GM19043 (cell line): ENCODE results near the gene TRAPPC10.
"Not testable (repeated sequence)": the region's sequence is repeated elsewhere in the genome, so short reads cannot be mapped to it uniquely, and the experiment has no call there.

Experiments used
- ATAC-seq: cut with Tn5 transposase; IDR thresholded peaks from one replicate; pipeline ENCODE4 v1.9.1; 2021; ENCODE audit warnings: low read depth; ENCODE audit not compliant: unreplicated experiment

The TRAPPC10 gene

GRCh38 chr21:44134732-44135131 lies 122.6 kb downstream of the TRAPPC10 start:
- not testable (repeated sequence) for ATAC-seq

GRCh38 chr21:44138039-44138438 lies 125.9 kb downstream of the TRAPPC10 start:
- not testable (repeated sequence) for ATAC-seq

DNA sequence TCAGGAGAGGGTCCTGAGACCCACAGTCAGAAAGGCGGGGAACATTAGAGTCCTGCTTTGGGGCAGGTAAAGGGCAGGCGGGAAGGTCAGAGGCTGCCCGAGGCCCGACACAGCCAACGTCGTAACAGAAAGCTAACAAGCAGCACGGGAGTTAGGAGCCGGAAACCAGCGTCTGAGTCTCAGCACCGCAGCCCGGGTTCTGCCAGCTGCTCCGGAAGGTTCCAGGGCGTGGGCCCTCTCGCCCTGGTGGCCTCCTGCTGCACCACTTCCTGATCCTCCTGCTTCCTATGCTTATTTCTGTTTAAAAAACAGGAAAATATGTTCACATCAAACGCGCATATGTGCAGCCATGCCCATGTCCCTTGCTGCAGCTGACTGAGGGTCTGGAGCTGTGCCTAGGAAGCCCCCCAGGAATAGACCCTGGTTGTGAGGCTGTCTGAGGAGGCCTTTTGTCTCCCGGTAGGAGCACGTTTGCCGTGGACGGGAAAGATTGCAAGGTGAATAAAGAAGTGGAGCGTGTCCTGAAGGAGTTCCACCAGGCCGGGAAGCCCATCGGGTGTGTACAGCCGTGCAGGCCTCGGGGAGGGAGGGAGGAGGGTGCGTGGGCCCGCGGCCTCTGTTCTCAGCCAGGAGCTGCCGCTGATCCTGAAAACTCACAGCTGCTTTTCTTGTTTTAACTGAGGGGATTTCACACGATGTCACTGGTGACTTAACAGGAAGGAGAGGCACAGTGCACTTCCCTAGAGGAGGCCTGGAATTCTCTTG lies 127.9 kb downstream of the TRAPPC10 start:
- not testable (repeated sequence) for ATAC-seq

- ATAC-seq, result not testable (repeated sequence)
These were observed 128.4 kb downstream of the TRAPPC10 start for GRCh38 chr21:44140552-44140932.

- not testable (repeated sequence) for ATAC-seq
These were observed 130.4 kb downstream of the TRAPPC10 start for GRCh38 chr21:44142470-44142869.

GRCh38 chr21:44143380-44143779 lies 131.3 kb downstream of the TRAPPC10 start:
- ATAC-seq, result not testable (repeated sequence)

DNA sequence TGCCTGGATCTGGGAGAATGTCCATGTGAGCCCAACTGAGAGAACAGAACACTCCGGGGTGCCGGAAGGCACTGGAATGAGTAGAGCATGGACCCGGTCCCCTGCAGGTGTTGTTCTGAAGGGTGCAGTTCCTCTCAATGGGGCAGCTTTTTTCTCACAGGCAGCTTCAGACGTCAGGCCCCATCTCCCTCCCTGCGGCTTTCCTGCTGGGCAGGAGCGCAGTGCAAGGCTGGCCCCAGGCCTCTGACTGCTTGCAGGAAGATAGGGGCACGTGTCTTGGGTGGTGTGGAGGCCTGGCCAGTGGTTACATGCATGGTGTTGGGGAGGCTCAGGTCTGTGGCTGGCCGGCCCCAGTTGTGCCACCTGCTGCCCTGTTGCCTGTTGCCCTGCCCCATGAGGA lies 131.9 kb downstream of the TRAPPC10 start:
- ATAC-seq, result not testable (repeated sequence)

DNA sequence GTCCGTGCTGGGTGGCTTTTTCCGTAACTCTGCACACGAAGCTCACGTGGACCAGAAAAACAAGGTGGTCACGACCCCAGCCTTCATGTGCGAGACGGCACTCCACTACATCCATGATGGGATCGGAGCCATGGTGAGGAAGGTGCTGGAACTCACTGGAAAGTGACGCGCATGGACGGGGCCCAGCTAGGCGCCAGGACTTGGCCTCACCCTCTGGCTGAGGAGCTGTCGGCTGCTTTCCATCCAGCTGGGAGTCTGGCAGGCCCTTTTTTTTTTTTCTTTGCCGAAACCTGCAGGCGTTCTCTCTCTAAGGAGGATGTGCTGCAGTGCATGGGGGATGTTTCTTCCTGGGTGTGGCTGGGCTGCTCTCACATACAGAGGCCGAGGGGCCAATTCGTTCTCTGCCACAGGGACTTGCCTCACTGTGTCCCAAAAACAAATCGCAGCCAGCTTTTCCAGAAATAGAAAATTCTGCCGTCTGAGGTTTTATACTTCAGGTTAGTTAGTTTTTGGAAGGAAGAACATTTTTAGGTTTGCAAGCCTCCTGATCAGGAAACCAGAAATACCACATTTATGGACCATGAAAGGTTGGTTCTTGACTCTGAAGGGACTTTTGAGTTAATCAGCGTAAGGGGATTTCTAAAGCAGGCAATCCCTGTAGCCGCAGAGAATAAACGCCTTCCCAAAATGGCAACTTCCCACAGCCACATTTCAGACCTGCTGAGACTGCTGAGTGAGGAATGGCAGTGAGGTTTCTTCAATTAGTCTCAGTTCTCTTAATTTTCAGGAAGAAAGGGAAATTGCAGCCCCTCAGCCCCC lies 132.9 kb downstream of the TRAPPC10 start:
- ATAC-seq, result not testable (repeated sequence)

DNA sequence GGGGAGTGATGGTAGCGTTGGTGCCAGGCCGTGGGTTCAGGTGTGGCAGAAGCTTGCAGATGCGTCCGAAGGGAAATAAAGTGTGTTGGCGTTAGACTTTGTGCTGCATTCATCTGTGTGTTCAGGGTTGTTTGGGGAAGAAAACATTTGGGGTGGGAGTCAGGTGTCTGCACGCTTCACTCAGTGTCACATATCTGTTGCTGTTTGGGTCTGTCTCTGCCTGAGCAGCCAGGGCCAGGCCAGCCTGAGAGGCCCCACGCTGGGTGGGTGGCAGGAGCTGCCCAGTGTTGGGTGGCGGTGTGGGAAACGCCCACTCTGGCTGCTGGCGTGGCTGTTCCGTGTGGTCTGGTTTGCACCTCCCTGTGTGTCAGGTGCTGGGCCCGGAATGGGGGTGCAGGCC lies 133.5 kb downstream of the TRAPPC10 start:
- ATAC-seq, result not testable (repeated sequence)

GRCh38 chr21:44147108-44147507 lies 135.0 kb downstream of the TRAPPC10 start:
- ATAC-seq, result not testable (repeated sequence)

DNA sequence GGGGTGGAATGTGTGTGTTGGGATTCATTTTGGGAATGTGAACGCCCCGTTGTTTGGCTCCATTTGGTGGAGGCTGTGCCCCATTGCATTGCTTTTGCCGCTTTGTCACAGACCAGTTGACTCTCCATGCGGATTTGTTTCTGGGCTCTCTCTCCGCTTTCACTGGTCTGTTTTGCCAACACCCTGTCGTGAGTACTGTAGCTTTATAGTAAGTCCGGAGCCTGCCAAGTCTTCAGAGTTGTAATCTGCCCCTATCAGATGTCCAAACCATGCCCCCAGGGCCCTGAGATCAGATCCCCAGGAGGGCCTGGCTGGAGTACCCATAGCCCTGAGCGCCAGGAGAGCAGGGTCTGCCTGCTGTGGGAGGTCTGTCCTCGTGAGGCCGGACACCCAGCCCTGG lies 138.1 kb downstream of the TRAPPC10 start:
- ATAC-seq, result not testable (repeated sequence)

- ATAC-seq, result not testable (repeated sequence)
These were observed 141.2 kb downstream of the TRAPPC10 start for GRCh38 chr21:44153214-44153888.

DNA sequence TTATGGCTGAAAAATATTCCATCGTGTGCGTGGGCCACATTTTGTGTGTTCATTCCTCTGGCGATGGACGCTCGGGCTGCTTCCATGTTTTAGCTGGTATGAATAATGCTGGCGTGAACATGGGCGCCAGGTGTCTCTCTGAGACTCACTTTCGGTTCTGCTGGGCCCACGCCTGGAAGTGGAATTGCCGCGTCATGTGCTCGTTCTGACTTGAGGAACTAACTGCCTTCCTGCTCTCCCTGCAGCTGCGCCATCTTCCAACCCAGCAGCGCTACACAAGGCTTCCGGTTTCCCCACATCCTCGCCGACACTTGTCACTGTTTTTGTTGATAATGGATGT lies 141.8 kb downstream of the TRAPPC10 start:
- not testable (repeated sequence) for ATAC-seq

DNA sequence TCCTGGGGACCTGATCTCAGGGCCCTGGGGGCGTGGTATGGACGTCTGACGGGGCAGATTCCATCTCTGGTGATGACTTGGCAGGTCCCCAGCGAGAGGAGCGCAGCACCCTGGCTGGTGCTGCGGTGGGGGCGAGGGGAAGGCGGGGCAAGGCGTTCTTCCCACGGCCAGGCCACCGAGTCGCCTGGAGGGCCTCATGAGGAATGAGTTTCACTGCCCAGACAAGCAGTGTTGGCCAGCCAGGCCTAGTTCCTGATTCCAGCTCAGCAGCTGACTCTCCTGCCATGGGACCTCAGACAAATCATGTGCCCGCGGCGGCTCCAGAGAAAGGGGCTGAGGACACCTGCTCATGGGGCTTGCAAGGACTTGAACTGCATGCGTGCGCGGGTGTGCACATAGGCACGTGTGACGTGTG lies 142.7 kb downstream of the TRAPPC10 start:
- ATAC-seq, result not testable (repeated sequence)

DNA sequence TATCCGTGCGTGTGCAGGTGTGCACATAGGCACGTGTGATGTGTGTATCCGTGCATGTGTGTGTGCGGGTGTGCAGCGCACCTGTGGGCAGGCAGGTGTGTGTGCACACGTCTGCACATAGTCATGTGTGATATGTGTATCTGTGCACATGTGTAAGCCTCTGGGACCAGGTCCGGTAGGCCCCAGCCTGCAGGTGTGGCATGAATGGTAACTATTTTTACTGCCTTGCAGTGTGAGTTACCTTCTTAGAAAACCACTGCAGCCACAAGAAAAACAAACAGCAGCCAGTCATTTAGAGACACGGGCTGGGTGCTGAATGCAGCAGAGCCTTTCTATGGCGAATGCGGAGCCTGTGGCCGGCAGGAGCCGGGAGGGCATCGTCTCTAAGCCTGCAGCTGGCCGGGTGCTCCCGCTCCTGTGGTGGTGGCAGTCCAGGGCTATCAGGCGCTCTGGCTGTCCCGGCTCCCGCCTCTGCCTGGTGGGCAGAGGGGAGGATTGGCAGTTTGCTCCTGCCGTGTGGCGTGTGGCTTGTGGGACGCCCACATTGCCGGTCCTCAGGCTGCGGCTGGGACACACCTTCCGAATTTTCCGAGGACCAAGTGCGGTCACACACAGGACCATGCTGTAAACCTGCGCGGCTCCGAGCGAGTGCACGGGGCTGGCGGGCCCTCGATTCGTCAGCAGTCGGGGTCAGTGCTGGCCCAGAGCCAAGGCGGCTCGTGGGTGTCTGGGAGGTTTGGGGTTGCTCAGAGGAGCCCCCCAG lies 143.3 kb downstream of the TRAPPC10 start:
- ATAC-seq, result not testable (repeated sequence)

DNA sequence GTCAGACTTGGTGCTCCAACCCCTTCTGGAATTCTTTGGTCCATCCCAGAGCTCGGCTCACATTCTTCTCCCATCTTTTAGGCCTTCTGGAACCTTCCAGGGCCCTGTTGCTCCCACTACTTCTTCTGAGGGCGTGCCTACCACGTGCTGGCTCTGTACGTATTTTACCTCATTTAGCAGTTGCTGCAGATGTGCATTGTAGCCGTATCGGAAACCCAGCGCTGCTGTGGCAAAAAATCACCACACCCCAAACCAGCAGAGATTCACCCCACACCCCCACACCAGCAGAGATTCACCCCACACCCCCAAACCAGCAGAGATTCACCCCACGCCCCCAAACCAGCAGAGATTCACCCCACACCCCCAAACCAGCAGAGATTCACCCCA lies 143.9 kb downstream of the TRAPPC10 start:
- not testable (repeated sequence) for ATAC-seq
